NB4 (cell line): ENCODE measurements around the gene UTS2B.

Source experiments
- POLR2A ChIP-seq: IDR thresholded peaks from 2 replicates; pipeline ENCODE4 v1.6.1; 2011; ENCODE audit warnings: mild to moderate bottlenecking; ENCODE audit not compliant: insufficient read length; ENCODE audit errors: extremely low read depth
- TF ChIP-seq, protein P1 (sequence below): IDR thresholded peaks from one replicate; pipeline ENCODE4 v1.5.1; 2012; ENCODE audit warnings: low read depth, low read length
- TF ChIP-seq, protein P2 (sequence below): IDR thresholded peaks from 2 replicates; pipeline ENCODE4 v1.6.1; 2011; ENCODE audit warnings: low read depth, low read length

DNA sequence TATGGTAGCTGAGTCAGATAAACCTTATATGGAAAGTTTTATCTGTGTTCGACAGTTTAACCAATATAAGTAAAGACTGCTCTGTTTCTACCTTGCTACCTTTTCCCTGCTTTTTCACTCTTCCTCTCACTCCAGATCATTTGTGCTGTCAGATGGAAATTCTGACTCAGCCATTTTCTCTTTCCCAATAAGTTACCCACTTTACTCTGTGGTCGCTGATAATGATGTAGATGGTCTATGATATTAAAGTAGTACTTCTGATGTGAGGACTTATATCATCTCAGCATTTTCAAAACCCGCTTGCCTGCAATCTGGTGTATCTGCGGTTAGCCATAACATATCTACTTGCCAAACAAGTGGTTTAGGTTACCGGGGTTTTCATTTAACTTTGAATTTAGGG is 15.0 kb upstream of the UTS2B start:
- TF ChIP-seq, protein P1, sequence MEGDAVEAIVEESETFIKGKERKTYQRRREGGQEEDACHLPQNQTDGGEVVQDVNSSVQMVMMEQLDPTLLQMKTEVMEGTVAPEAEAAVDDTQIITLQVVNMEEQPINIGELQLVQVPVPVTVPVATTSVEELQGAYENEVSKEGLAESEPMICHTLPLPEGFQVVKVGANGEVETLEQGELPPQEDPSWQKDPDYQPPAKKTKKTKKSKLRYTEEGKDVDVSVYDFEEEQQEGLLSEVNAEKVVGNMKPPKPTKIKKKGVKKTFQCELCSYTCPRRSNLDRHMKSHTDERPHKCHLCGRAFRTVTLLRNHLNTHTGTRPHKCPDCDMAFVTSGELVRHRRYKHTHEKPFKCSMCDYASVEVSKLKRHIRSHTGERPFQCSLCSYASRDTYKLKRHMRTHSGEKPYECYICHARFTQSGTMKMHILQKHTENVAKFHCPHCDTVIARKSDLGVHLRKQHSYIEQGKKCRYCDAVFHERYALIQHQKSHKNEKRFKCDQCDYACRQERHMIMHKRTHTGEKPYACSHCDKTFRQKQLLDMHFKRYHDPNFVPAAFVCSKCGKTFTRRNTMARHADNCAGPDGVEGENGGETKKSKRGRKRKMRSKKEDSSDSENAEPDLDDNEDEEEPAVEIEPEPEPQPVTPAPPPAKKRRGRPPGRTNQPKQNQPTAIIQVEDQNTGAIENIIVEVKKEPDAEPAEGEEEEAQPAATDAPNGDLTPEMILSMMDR = no peak
- TF ChIP-seq POLR2A = no peak
- TF ChIP-seq, protein P2, sequence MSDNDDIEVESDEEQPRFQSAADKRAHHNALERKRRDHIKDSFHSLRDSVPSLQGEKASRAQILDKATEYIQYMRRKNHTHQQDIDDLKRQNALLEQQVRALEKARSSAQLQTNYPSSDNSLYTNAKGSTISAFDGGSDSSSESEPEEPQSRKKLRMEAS = no peak
